Measurements from ENCODE around the gene IL23R. TPM values are rescaled to one million over a fixed set of nuclear protein-coding genes. Genes with fewer than 3 reads are reported as not detected.

IL23R gene
- total RNA-seq, 4 donors from 2014 or later: 0.19 to 0.32 TPM; not detected in 2

- TF ChIP-seq, protein P1, sequence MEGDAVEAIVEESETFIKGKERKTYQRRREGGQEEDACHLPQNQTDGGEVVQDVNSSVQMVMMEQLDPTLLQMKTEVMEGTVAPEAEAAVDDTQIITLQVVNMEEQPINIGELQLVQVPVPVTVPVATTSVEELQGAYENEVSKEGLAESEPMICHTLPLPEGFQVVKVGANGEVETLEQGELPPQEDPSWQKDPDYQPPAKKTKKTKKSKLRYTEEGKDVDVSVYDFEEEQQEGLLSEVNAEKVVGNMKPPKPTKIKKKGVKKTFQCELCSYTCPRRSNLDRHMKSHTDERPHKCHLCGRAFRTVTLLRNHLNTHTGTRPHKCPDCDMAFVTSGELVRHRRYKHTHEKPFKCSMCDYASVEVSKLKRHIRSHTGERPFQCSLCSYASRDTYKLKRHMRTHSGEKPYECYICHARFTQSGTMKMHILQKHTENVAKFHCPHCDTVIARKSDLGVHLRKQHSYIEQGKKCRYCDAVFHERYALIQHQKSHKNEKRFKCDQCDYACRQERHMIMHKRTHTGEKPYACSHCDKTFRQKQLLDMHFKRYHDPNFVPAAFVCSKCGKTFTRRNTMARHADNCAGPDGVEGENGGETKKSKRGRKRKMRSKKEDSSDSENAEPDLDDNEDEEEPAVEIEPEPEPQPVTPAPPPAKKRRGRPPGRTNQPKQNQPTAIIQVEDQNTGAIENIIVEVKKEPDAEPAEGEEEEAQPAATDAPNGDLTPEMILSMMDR (IDR thresholded peaks at IDR 0.05): no peak
- DNase-seq (ENCODE audit: low spot score): no peak
- peak; percentile 62 for ATAC-seq (ENCODE audit: low FRiP score)
These were observed 25.6 kb downstream of the IL23R start for GRCh38 chr1:67191668-67192520.

DNA sequence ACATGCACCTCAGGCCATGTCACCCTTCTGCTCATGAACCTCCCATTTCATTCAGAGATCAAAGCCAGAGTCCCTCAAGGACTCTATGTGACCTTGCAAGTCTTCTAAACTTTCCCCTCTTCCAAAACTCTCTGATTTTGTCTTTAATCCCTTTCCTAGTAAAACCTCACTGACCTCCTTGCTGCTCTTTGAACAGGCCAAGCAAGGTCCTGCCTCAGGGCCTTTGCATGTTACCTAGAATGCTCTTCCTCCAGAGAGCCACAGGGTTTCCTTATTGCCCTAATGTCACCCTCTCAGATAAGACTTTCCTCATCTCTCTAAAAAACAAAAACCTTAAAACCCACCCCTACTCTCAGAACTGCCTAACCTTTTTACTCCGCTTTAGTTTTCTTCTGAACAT, 26.6 kb downstream of the IL23R start:
- TF ChIP-seq, protein P1 (IDR thresholded peaks at IDR 0.05): no peak

DNA sequence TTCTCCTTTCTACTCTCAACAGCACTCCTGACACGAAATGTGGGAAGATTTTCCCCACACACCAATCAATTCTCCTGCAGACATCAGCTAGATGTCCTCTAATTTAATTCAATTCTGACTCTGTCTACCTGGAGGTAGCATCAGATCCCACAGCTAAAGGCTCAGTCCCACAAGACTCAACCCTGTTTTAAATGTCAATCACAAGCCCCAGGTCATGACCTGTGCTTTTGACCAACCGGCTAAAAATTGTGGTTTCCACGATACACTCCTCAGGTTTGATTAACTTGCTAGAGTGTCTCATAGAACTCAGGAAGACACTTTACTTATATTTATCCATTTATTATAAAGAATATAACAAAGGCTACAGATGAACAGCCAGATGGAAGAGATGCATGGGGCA, 27.4 kb downstream of the IL23R start:
- DNase-seq (ENCODE audit: low spot score) (no peak), ATAC-seq (ENCODE audit: low FRiP score) (no peak)
- TF ChIP-seq, protein P1 (IDR thresholded peaks at IDR 0.05): no peak

More for the DNA sequence above, 26.6 kb downstream of the IL23R start:
- no peak for DNase-seq (ENCODE audit: low spot score)
- no peak for ATAC-seq (ENCODE audit: low FRiP score)

- ATAC-seq (ENCODE audit: low FRiP score): no peak
- TF ChIP-seq, protein P1 (IDR thresholded peaks at IDR 0.05): no peak
- no peak for DNase-seq (ENCODE audit: low spot score)
These were observed 28.1 kb downstream of the IL23R start for GRCh38 chr1:67194209-67194863.

- TF ChIP-seq, protein P1 (IDR thresholded peaks at IDR 0.05): no peak
- no peak for DNase-seq (ENCODE audit: low spot score)
- no peak for ATAC-seq (ENCODE audit: low FRiP score)
These were observed 34.5 kb downstream of the IL23R start for GRCh38 chr1:67200755-67201154.

DNA sequence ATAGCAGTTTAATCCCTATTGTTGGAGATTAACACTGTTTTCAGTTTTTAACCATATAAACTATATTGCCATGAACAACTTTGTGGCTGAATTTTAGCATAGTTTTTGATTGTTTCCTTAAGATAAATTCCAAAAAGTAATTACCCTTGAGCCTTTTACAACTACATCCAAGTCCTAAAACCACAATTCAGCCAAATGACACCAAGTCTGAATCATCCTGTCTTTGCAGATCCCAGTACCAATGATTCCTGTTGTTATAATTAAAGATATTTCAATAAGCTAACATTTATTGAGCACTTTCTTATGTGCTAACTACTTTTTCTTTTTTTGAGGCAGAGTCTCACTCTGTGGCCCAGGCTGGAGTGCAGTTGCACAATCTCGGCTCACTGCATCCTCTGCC, 35.6 kb downstream of the IL23R start:
- DNase-seq (ENCODE audit: low spot score): no peak
- TF ChIP-seq, protein P1 (IDR thresholded peaks at IDR 0.05): no peak
- ATAC-seq (ENCODE audit: low FRiP score): no peak

Measured in omental fat pad (tissue), 4 donors.